DOHH2 (cell line): ENCODE results near the gene SF3B2.
A peak's percentile ranks its signal among the peaks of the same experiment; 100 is the strongest.

Source experiments
- H3F3A ChIP-seq: fragments of 200-600 bp; sonication (generic), shearing (Covaris generic); 2 replicates; pipeline ENCODE4 v1.6.0; 2016; ENCODE audit warnings: antibody characterized with exemption, mild to moderate bottlenecking; ENCODE audit not compliant: control insufficient read depth, insufficient read depth
- H3K27ac ChIP-seq: fragments of 200-600 bp; sonication (generic); 2 replicates; pipeline ENCODE4 v1.5.1; 2014; ENCODE audit warnings: low read depth, mild to moderate bottlenecking, low read length, moderate library complexity
- H3K27me3 ChIP-seq: fragments of 200-600 bp; sonication (generic); 2 replicates; pipeline ENCODE4 v1.6.1; 2014; ENCODE audit warnings: mild to moderate bottlenecking, low read length, mixed read lengths; ENCODE audit not compliant: control insufficient read depth
- H3K36me3 ChIP-seq: fragments of 200-600 bp; sonication (generic); 2 replicates; pipeline ENCODE4 v1.6.1; 2014; ENCODE audit warnings: mild to moderate bottlenecking, low read length, moderate library complexity, mixed read lengths; ENCODE audit not compliant: control insufficient read depth
- H3K4me1 ChIP-seq: fragments of 200-600 bp; sonication (generic); 2 replicates; pipeline ENCODE4 v1.6.1; 2014; ENCODE audit warnings: mild to moderate bottlenecking, low read length, mixed read lengths; ENCODE audit not compliant: control insufficient read depth
- H3K4me2 ChIP-seq: fragments of 200-600 bp; sonication (generic); 2 replicates; pipeline ENCODE4 v1.6.0; 2014; ENCODE audit warnings: mild to moderate bottlenecking, low read length, moderate library complexity
- H3K4me3 ChIP-seq: fragments of 200-600 bp; sonication (generic); 2 replicates; pipeline ENCODE4 v1.5.1; 2014; ENCODE audit warnings: mild to moderate bottlenecking, low read length, mixed read lengths
- H3K79me2 ChIP-seq: fragments of 200-600 bp; sonication (generic); 2 replicates; pipeline ENCODE4 v1.6.1; 2014; ENCODE audit warnings: mild to moderate bottlenecking, low read length, mixed read lengths; ENCODE audit not compliant: control insufficient read depth
- H3K9me2 ChIP-seq: fragments of 200-600 bp; sonication (generic); replicated peaks from 2 replicates; pipeline ENCODE4 v1.6.1; 2014; ENCODE audit warnings: mild to moderate bottlenecking, low read length, mixed read lengths; ENCODE audit not compliant: control insufficient read depth
- H3K9me3 ChIP-seq: fragments of 200-600 bp; sonication (generic); 2 replicates; pipeline ENCODE4 v1.6.1; 2014; ENCODE audit warnings: antibody characterized with exemption, low read length, mixed read lengths; ENCODE audit not compliant: control insufficient read depth, insufficient read depth
- H4K20me1 ChIP-seq: fragments of 200-600 bp; sonication (generic); 2 replicates; pipeline ENCODE4 v1.6.0; 2014; ENCODE audit warnings: low read depth, mild to moderate bottlenecking, antibody characterized with exemption, low read length, moderate library complexity; ENCODE audit not compliant: control insufficient read depth, insufficient read depth
- EZH2phosphoT487 ChIP-seq: fragments of 200-600 bp; sonication (generic); IDR thresholded peaks from 2 replicates; pipeline ENCODE4 v1.6.1; 2017; ENCODE audit warnings: borderline replicate concordance, mild to moderate bottlenecking, antibody characterized with exemption, low read length, moderate library complexity, mixed read lengths
- TF ChIP-seq, protein P1 (sequence below): fragments of 200-600 bp; sonication (generic); IDR thresholded peaks from one replicate; pipeline ENCODE4 v1.5.1; 2014; ENCODE audit warnings: antibody characterized with exemption, mild to moderate bottlenecking, low read depth, low read length; ENCODE audit not compliant: poor library complexity, severe bottlenecking

Gene SF3B2

GRCh38 chr11:66067640-66068039, 15.5 kb downstream of the SF3B2 start:
- no peak overlapping the region for H3K4me3 ChIP-seq
- H3K79me2 ChIP-seq, result peaks cover 44% of the 10 kb centered on the region
- H3K9me3 ChIP-seq, result no peaks in the 10 kb centered on the region
- TF ChIP-seq, protein P1, sequence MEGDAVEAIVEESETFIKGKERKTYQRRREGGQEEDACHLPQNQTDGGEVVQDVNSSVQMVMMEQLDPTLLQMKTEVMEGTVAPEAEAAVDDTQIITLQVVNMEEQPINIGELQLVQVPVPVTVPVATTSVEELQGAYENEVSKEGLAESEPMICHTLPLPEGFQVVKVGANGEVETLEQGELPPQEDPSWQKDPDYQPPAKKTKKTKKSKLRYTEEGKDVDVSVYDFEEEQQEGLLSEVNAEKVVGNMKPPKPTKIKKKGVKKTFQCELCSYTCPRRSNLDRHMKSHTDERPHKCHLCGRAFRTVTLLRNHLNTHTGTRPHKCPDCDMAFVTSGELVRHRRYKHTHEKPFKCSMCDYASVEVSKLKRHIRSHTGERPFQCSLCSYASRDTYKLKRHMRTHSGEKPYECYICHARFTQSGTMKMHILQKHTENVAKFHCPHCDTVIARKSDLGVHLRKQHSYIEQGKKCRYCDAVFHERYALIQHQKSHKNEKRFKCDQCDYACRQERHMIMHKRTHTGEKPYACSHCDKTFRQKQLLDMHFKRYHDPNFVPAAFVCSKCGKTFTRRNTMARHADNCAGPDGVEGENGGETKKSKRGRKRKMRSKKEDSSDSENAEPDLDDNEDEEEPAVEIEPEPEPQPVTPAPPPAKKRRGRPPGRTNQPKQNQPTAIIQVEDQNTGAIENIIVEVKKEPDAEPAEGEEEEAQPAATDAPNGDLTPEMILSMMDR, result no peak
- TF ChIP-seq EZH2phosphoT487, result no peak
- no peak overlapping the region for H3K27ac ChIP-seq
- H3K36me3 ChIP-seq, result peaks cover 84% of the 10 kb centered on the region
- H3K27me3 ChIP-seq, result no peaks in the 10 kb centered on the region
- H4K20me1 ChIP-seq, result 0 out of 2 replicates have a peak, but pooled peaks cover 5% of the 10 kb centered on the region
- peaks cover 45% of the 10 kb centered on the region for H3K4me1 ChIP-seq
- no peak overlapping the region for H3K4me2 ChIP-seq
- no peaks in the 10 kb centered on the region for H3K9me2 ChIP-seq
- H3F3A ChIP-seq, result peaks cover 49% of the 10 kb centered on the region

GRCh38 chr11:66068154-66068821, 16.1 kb downstream of the SF3B2 start:
- peaks cover 52% of the 10 kb centered on the region for H3K4me1 ChIP-seq
- peak overlapping the region; percentile 75 for H3K4me3 ChIP-seq
- H3K9me2 ChIP-seq, result no peaks in the 10 kb centered on the region
- 0 out of 2 replicates have a peak, but pooled peaks cover 5% of the 10 kb centered on the region for H4K20me1 ChIP-seq
- peak overlapping the region; percentile 76 for H3K27ac ChIP-seq
- H3K27me3 ChIP-seq, result no peaks in the 10 kb centered on the region
- peaks cover 50% of the 10 kb centered on the region for H3K79me2 ChIP-seq
- peak overlapping the region; percentile 70 for H3K4me2 ChIP-seq
- peaks cover 56% of the 10 kb centered on the region for H3F3A ChIP-seq
- no peaks in the 10 kb centered on the region for H3K9me3 ChIP-seq
- peaks cover 84% of the 10 kb centered on the region for H3K36me3 ChIP-seq
- TF ChIP-seq EZH2phosphoT487, result no peak
- TF ChIP-seq, protein P1, result peak; percentile 96

GRCh38 chr11:66068923-66069714, 17.0 kb downstream of the SF3B2 start:
- peaks cover 56% of the 10 kb centered on the region for H3F3A ChIP-seq
- H4K20me1 ChIP-seq, result 0 out of 2 replicates have a peak, but pooled peaks cover 5% of the 10 kb centered on the region

More at GRCh38 chr11:66068923-66069714, 17.0 kb downstream of the SF3B2 start:
- Histone ChIP-seq H3K9me3 (no peaks in the 10 kb centered on the region), H3K27me3 (no peaks in the 10 kb centered on the region), H3K9me2 (no peaks in the 10 kb centered on the region), H3K4me3 (peak overlapping the region; percentile 75), H3K27ac (peak overlapping the region; percentile 76), H3K4me2 (peak overlapping the region; percentile 70), H3K79me2 (peaks cover 54% of the 10 kb centered on the region), H3K36me3 (peaks cover 82% of the 10 kb centered on the region), H3K4me1 (peaks cover 60% of the 10 kb centered on the region)
- TF ChIP-seq EZH2phosphoT487, result no peak
- TF ChIP-seq, protein P1, result peak; percentile 62
